Fibroblast of mammary gland (primary cell): ENCODE measurements around the gene ILKAP.

Experiments used
- DNase-seq: peaks from one replicate; pipeline ENCODE4 v3.0.0-alpha.2; 2010; ENCODE audit warnings: low read depth
- H3K4me3 ChIP-seq: 2 replicates; pipeline ENCODE4 v1.5.1; 2011; ENCODE audit warnings: low read depth, mild to moderate bottlenecking, low read length, moderate library complexity; ENCODE audit not compliant: control insufficient read depth
- TF ChIP-seq, protein P1 (sequence below): conservative IDR thresholded peaks from 2 replicates; pipeline ENCODE4 v1.5.1; 2011; ENCODE audit warnings: low read depth, low read length, inconsistent platforms; ENCODE audit not compliant: control insufficient read depth, insufficient read depth

The ILKAP gene

DNA sequence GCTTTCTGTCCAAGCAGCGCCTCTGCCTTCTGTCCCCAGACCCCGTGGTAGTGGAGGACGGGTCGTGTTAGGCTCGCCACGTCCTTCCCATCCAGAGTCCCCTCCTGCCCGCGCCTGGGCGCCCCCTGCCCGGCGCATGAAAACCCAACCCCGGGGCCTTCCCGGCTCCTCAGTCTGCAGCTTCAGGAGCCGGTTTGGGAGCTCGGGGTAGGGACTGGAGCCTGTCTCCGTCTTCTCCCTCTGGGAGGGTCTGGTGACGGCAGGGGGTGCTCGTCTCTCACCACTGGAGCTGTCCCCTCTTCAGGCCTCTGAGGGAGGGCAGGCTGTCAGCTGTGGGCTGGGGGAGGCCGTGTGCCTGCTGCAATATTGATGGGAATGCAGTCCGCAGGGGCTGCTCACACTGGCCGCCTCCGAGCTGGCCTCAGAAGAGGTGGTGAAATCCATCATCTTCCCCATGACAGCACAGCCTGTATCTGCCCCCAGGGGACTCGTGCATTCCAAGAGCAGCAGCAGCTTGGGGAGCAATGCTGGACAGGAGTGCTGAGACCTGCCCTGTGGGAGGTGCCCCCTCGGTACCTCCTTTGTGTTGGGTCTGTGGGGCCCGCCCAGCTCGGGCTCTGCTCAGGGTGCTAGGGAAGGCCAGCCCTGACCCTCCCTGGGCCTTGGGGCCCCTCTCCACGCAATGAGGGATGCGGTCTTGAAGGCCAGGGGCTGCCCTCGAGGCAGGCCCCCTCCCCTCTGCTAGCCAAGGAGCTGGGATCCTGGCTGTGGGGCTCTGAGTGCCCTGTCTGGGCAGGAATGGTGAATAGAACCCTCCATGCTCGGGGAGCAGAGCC, 82.8 kb downstream of the ILKAP start:
- H3K4me3 ChIP-seq, result no peak overlapping the region
- no peak for DNase-seq
- TF ChIP-seq, protein P1, sequence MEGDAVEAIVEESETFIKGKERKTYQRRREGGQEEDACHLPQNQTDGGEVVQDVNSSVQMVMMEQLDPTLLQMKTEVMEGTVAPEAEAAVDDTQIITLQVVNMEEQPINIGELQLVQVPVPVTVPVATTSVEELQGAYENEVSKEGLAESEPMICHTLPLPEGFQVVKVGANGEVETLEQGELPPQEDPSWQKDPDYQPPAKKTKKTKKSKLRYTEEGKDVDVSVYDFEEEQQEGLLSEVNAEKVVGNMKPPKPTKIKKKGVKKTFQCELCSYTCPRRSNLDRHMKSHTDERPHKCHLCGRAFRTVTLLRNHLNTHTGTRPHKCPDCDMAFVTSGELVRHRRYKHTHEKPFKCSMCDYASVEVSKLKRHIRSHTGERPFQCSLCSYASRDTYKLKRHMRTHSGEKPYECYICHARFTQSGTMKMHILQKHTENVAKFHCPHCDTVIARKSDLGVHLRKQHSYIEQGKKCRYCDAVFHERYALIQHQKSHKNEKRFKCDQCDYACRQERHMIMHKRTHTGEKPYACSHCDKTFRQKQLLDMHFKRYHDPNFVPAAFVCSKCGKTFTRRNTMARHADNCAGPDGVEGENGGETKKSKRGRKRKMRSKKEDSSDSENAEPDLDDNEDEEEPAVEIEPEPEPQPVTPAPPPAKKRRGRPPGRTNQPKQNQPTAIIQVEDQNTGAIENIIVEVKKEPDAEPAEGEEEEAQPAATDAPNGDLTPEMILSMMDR, result no peak
